Esophagus squamous epithelium (tissue), 4 donors: ENCODE data around the gene PRKCZ.

ENCODE experiments used
- POLR2A ChIP-seq, 4 donors: fragments of 450-650 bp; IDR thresholded peaks; one replicate each; pipeline ENCODE4 v1.6.1; 2017; ENCODE audit warnings: antibody characterized with exemption in 4 of 4, mild to moderate bottlenecking in 4 of 4, moderate library complexity in 3 of 4
- TF ChIP-seq, protein P1 (sequence below), 6 experiments: fragments of 450-650 bp in 4 of 6; fragments of 200-600 bp in 2 of 6; sonication (generic) in 2 of 6; IDR thresholded peaks; one replicate each; pipeline ENCODE4 v1.5.1; 2016 to 2019; ENCODE audit warnings: antibody characterized with exemption in 6 of 6, mild to moderate bottlenecking in 4 of 6, moderate library complexity in 4 of 6

DNA sequence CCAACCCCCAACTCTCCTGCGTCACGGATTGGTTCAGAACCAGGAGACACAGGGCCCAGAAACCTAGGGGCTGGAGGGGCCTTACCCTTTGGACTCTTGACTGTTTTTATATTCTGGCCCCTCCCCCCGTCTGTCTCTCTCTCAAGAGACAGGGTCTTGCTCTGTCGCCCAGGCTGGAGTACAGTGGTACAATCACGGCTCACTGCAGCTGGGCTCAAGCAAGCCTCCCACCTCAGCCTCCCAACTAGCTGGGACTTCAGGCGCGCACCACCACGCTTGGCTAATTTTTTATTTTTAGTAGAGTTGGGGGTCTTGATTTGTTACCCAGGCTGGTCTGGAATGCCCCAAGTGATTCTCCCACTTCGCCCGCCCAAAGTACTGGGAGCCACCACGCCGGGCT, 52.5 kb downstream of the PRKCZ start:
- TF ChIP-seq, protein P1, sequence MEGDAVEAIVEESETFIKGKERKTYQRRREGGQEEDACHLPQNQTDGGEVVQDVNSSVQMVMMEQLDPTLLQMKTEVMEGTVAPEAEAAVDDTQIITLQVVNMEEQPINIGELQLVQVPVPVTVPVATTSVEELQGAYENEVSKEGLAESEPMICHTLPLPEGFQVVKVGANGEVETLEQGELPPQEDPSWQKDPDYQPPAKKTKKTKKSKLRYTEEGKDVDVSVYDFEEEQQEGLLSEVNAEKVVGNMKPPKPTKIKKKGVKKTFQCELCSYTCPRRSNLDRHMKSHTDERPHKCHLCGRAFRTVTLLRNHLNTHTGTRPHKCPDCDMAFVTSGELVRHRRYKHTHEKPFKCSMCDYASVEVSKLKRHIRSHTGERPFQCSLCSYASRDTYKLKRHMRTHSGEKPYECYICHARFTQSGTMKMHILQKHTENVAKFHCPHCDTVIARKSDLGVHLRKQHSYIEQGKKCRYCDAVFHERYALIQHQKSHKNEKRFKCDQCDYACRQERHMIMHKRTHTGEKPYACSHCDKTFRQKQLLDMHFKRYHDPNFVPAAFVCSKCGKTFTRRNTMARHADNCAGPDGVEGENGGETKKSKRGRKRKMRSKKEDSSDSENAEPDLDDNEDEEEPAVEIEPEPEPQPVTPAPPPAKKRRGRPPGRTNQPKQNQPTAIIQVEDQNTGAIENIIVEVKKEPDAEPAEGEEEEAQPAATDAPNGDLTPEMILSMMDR (IDR thresholded peaks at IDR 0.05) = no peak
- no peak for TF ChIP-seq POLR2A (IDR thresholded peaks at IDR 0.05)
